Stimulated activated CD8-positive, alpha-beta memory T cell treated with anti-CD3 and anti-CD28 coated beads, Interleukin-15, amount 100 ng/mL, for 48 hours (primary cell): ENCODE results near the gene SRSF5.
"Not testable (repeated sequence)": the region's sequence is repeated elsewhere in the genome, so short reads cannot be mapped to it uniquely, and the experiment has no call there.

Experiments
- DNase-seq, 2 donors: peaks; one replicate each; pipeline ENCODE4 v3.0.0-alpha.2; 2020; ENCODE audit warnings: low read depth in 2 of 2

SRSF5 gene

DNA sequence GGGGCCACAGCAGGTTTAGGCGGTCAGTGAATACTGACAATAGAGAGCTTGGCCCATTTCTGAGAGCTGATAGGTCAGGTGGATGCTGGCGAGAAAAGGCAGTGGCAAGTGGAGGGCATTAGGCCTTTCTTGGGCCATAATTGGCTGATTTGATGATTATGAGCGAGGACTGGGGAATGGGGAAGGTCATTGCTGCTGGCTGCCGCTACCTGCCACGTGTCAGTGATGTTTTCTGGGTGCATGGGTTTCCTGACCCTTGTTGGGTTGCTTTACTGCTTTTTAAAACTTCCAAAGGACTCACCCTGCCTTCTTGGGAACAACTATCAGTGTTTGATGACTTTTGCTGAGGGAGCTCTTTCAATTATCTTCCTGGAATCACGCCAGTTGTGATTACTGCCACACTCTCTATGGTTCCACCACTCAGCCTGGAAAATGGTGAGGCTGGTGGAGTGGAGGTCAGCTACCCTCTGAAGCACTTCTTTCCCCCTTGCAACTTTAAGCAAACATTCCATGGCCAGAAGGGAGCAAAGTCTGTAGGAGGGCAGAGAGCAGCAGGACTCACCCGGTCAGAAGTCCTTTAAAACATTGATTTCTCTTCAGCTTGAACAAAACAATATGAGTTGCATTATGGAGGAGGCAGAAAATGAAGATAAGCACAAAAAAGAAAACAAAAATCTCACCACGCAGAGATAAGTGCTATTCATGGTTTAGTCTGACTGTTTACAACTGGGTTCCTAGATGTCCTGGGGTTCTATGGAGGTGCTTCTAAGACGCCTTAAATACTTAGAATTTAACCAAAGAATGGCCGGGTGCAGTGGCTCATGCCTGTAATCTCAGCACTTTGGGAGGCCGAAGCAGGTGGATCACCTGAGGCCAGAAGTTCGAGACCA is 42.2 kb downstream of the SRSF5 start:
- DNase-seq: no peak

DNA sequence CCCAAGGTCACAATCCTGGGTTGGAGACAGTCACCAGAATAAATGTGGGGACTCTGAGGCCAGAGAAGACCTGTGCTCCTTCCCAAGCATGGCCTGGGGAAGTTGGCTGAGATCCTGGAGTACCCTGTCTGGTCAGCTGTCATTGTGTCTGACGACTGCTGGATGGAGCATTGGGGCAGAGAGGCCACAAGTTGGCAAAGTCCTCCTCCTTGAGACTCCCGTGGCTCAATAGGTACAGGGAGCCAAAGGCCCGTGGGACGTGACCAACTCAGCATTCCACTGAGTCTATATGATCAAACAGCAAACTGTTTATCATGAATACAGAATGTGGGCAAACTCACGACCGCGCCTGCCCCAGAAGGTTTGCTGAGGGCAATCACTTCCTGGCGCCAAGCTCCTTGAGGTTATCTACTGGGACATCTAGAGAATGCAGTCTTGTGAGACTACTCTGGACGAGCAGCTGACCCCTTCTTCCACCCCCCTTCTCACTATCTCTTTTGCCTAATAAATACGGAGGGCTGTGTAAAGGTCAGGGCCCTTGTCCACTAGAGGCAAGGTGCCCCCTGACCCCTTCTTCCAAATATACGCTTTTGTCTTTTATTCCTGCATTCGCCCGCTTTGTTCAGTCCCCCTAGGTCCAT is 44.4 kb downstream of the SRSF5 start:
- no peak for DNase-seq

DNA sequence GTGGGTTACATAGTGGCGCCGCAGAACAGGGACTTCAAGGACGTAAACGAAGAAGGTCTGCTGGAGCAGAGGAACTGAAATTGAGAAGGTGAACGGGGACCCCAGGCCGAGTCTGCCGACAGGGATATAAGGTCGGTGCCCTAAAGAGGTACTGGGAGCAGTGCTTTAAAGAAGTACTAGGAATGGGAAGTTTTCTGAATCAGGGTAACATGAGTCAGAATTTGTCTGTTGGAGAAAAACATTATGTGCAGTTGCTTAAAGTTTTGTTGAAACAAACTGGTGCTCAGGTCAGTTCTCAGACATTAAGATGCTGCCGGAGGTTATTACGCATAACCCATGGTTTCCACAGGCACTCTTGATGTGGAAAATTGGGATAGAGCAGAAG is 44.9 kb downstream of the SRSF5 start:
- no peak for DNase-seq

DNA sequence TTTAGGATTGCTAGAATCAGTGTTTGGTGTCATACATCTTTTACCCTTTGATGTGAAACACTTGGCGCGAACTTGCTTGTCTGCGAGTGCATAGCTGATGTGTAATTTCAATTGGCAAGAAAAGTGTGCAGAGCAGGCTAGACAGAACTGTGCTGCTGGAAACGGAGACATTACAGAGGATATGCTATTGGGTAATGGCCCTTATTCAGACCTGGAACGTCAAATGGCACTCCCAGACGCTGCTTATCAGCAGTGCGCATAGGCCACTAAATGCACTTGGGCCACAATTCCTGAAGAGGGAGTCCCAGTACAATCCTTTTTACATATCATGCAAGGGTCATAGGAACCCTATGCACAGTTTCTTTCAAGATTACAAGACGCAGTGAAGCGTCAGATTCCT is 45.8 kb downstream of the SRSF5 start:
- no peak for DNase-seq

DNA sequence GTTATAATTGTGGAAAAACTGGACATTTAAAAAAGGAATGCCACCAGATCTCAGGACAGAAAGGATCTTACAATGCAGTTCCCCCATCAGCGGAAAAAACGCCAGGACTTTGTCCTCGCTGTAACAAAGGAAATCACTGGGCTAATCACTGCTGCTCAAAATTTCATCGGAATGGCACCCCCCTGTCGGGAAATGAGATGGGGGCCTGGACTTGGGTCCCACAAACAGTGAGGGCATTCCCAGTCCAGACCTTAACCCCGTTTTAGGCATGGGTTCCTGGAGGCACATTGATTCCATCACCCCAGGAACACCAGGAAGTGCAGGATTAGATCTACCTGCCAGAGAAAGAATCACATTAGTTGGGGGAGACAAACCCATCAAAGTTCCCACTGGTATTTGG is 46.4 kb downstream of the SRSF5 start:
- not testable (repeated sequence) for DNase-seq

DNA sequence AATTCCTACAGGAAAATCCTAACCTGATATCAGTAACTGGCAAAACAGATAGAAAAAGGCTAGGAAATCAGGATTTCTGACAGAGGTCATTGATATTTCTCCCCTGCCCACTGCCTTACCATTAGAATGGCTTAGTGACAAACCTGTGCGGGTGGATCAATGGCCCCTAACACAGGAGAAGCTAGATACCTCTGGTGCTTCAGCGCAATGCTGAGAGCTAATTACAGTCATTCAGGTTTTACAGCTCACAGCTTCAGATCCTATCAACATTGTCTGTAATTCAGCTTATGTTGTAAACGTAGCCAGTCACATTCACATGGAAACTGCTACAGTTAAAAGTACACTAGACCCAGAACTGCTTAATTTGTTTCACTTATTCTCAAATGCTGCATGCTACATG is 47.5 kb downstream of the SRSF5 start:
- no peak for DNase-seq

DNA sequence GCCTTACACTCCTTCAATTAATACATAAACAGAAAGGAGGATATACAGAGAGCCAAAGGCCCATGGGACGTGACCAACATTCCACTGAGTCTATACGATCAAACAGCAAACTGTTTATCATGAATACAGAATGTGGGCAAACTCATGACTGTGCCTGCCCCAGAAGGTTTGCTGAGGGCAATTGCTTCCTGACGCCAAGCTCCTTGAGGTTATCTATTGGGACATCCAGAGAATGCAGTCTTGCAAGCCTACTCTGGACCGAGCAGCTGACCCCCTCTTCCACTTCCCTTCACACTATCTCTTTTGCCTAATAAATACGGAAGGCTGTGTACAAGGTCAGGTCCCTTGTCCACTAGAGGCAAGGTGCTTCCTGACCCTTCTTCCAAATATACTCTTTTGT is 48.6 kb downstream of the SRSF5 start:
- no peak for DNase-seq

DNA sequence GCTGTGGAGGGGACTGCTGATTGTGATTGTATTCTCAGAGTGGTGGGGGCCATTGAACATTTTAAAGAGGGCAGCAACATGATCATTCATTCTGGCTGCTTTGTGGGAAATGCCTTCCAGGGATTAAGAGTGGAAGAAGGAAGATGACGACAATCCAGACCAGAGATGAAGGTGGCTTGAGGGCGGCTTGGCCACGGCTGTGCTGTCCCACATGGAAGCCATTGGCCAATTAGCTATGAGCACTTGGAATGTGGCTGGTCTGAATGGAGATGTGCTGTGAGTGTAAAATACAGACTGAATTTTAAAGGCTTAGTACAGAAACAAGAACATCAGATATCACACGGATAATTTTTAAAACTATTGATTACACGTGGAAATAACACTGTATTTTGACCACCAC is 49.3 kb downstream of the SRSF5 start:
- DNase-seq: no peak

DNA sequence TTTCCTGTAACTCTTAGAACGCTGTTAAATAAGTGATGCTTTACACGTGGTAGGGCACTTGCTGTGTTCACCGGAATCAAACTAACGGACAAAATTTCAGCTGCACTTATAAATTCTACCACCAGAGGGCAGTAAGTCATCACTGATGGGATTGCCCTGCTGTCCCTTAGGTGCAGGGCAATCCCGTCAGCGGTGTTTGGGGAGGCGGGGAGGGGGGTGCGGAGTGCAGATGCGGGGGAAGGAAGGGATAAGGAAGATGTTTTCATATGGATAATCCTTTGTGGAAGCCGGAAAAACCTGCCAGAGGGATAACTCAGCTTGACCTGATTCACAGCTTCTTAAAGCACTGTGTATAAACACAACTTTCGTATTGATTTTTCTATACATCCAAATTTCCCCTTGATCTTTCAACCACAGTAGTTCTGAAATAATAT is 51.8 kb downstream of the SRSF5 start:
- peak; percentile 5 to 24 for DNase-seq

DNA sequence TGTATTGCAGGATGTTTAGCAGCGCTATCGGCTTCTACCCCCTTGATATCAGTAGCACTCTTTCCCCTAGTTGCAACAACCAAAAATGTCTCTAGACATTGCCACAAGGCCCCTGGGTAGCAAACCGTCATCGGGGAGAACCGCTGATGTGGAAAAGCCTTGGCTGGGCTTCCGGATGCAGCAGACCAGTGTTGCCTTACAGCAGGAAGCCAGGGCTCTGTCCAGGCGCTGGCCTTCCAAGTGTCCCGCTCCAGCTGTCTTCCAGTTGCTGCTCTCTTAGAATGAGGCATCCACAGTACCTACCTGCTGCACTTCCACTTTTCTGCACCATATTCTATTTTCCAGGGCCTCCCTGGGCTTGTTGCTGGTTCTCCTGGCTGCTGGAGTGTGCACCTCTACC is 52.7 kb downstream of the SRSF5 start:
- no peak for DNase-seq

DNA sequence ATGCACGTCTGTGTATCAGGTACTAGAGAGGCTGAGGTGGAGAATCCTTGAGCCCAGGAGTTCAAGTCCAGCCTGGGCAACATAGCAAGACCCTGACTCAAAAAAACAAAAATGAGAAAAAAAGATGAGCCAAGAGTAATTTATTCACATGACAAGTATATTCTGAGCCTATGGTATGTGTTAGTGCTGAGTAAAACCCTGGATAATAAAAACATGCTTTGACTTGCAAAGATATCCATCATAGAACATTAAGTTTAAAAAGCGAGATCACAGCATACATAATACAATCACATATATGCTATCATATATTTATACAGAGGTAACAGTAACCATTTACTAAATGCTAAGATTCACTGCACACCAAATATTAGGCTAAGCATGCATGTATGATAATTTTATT is 54.0 kb downstream of the SRSF5 start:
- no peak for DNase-seq
